Measurements from ENCODE around the gene SLMAP.

GRCh38 chr3:57779666-57780065 is 23.6 kb downstream of the SLMAP start:
- TF ChIP-seq POLR2A (IDR thresholded peaks at IDR 0.05) (no peak), POLR2AphosphoS5 (IDR thresholded peaks at IDR 0.05) (no peak)

Data from suprapubic skin (tissue), 4 donors.